Keratinocyte (primary cell): ENCODE measurements around the gene HTRA3. TPM values are rescaled to one million over a fixed set of nuclear protein-coding genes. Genes with fewer than 3 reads are reported as not detected.

Experiments
- DNase-seq: peaks from one replicate; pipeline ENCODE4 v3.0.0-alpha.2; 2011; ENCODE audit warnings: low read depth, missing footprints, low spot score
- FAIRE-seq: peaks from 2 replicates; lab custom pipeline; 2011; peaks lifted over from hg19 to GRCh38; lab: Jason Lieb, UNC
- H2AFZ ChIP-seq: 2 replicates; pipeline ENCODE4 v1.6.0; 2012; ENCODE audit warnings: low read length, control low read depth, inconsistent platforms; ENCODE audit not compliant: control insufficient read depth
- H3K27ac ChIP-seq: 2 replicates; pipeline ENCODE4 v1.5.1; 2011; ENCODE audit warnings: low read length; ENCODE audit not compliant: control insufficient read depth, insufficient read depth
- H3K27me3 ChIP-seq: 3 replicates; pipeline ENCODE4 v1.6.0; 2011; ENCODE audit warnings: low read length; ENCODE audit not compliant: control insufficient read depth, insufficient read depth; ENCODE audit errors: extremely low read depth
- H3K36me3 ChIP-seq, 2 experiments: 2 replicates in 1 of 2; 3 replicates in 1 of 2; pipeline ENCODE4 v1.5.1; 2011; ENCODE audit warnings: low read length in 2 of 2, mild to moderate bottlenecking in 1 of 2; ENCODE audit not compliant: control insufficient read depth in 2 of 2, insufficient read depth in 2 of 2; ENCODE audit errors: extremely low read depth in 1 of 2
- H3K4me1 ChIP-seq: 3 replicates; pipeline ENCODE4 v1.5.1; 2011; ENCODE audit warnings: low read length; ENCODE audit not compliant: control insufficient read depth, insufficient read depth; ENCODE audit errors: extremely low read depth
- H3K4me2 ChIP-seq: 3 replicates; pipeline ENCODE4 v1.6.0; 2011; ENCODE audit warnings: low read depth, low read length; ENCODE audit not compliant: control insufficient read depth, insufficient read depth; ENCODE audit errors: extremely low read depth
- H3K4me3 ChIP-seq, 3 experiments: fragments of 200-600 bp in 1 of 3; sonication (generic) in 1 of 3; 2 replicates in 2 of 3; 3 replicates in 1 of 3; pipeline ENCODE4 v1.5.1; 2011 to 2016; ENCODE audit warnings: low read length in 3 of 3, mild to moderate bottlenecking in 3 of 3, control low read depth in 2 of 3, inconsistent platforms in 1 of 3, low read depth in 1 of 3, mixed read lengths in 1 of 3, mixed run types in 1 of 3, moderate library complexity in 1 of 3; ENCODE audit not compliant: control insufficient read depth in 2 of 3, insufficient read depth in 2 of 3; ENCODE audit errors: extremely low read depth in 1 of 3
- H3K79me2 ChIP-seq: 2 replicates; pipeline ENCODE4 v1.6.0; 2012; ENCODE audit warnings: low read length; ENCODE audit not compliant: control insufficient read depth, insufficient read depth
- H3K9ac ChIP-seq: 3 replicates; pipeline ENCODE4 v1.6.0; 2011; ENCODE audit warnings: low read length; ENCODE audit not compliant: control insufficient read depth, insufficient read depth; ENCODE audit errors: extremely low read depth
- H3K9me1 ChIP-seq: 3 replicates; pipeline ENCODE4 v1.6.0; 2011; ENCODE audit warnings: low read length; ENCODE audit not compliant: control insufficient read depth, insufficient read depth; ENCODE audit errors: extremely low read depth
- H3K9me3 ChIP-seq: 2 replicates; pipeline ENCODE4 v1.5.1; 2012; ENCODE audit warnings: low read depth, low read length; ENCODE audit not compliant: control insufficient read depth
- H4K20me1 ChIP-seq: 3 replicates; pipeline ENCODE4 v1.6.0; 2011; ENCODE audit warnings: low read length; ENCODE audit not compliant: control insufficient read depth, insufficient read depth; ENCODE audit errors: extremely low read depth
- EZH2 ChIP-seq: IDR thresholded peaks from one replicate; pipeline ENCODE4 v1.6.1; 2012; ENCODE audit warnings: inconsistent platforms, mild to moderate bottlenecking, low read length, moderate library complexity
- dilution Hi-C: fragments of 300-500 bp; cut with MboI; formaldehyde crosslinking; loops from one replicate; pipeline ENCODE4 v1.7.0; 2020; ENCODE audit warnings: low sequenced_read_pairs; ENCODE audit not compliant: extremely low pct_ligation_motif_present
- polyA plus RNA-seq, 5 experiments: library from polyadenylated mRNA; depleted of rRNA in 3 of 5; stranded (reverse) in 3 of 5; stranded (forward) in 1 of 5; unstranded in 1 of 5; fragments of >200 nt; gene quantifications; 1 replicate in 1 of 5; 2 replicates in 3 of 5; 3 replicates in 1 of 5; pipeline versions ENCODE4 v1.2.1 to v1.2.3, GENCODE V29; 2011 to 2012; ENCODE audit warnings: missing spikeins in 2 of 5, low read depth in 1 of 5, low replicate concordance in 1 of 5
- TF ChIP-seq, protein P1 (sequence below), 3 experiments: IDR thresholded peaks in 1 of 3; conservative IDR thresholded peaks in 1 of 3; optimal IDR thresholded peaks in 1 of 3; 2 replicates in 2 of 3; 3 replicates in 1 of 3; pipeline versions ENCODE3 to v1.5.1; 2011; ENCODE audit warnings: low read length in 3 of 3, mild to moderate bottlenecking in 3 of 3, moderate library complexity in 2 of 3, control low read depth in 1 of 3, inconsistent platforms in 1 of 3; ENCODE audit not compliant: insufficient read depth in 2 of 3; ENCODE audit errors: extremely low read depth in 1 of 3

Gene HTRA3
- polyA plus RNA-seq, 1 donor (not counting 4 experiments of a cell fraction or from before 2014, with no cell fraction given), result not detected

GRCh38 chr4:8334786-8335460, 65.4 kb downstream of the HTRA3 start:
- Histone ChIP-seq H3K4me2 (no peak overlapping the region), H3K27ac (no peak overlapping the region), H3K9me3 (no peaks in the 10 kb centered on the region), H3K79me2 (no peaks in the 10 kb centered on the region), H4K20me1 (no peaks in the 10 kb centered on the region), H3K4me3 (no peak overlapping the region), H3K9me1 (no peaks in the 10 kb centered on the region), H2AFZ (no peak overlapping the region), H3K4me1 (peaks cover 23% of the 10 kb centered on the region), H3K36me3 (no peaks in the 10 kb centered on the region), H3K9ac (no peak overlapping the region), H3K27me3 (no peaks in the 10 kb centered on the region)
- TF ChIP-seq EZH2, result no peak
- TF ChIP-seq, protein P1, sequence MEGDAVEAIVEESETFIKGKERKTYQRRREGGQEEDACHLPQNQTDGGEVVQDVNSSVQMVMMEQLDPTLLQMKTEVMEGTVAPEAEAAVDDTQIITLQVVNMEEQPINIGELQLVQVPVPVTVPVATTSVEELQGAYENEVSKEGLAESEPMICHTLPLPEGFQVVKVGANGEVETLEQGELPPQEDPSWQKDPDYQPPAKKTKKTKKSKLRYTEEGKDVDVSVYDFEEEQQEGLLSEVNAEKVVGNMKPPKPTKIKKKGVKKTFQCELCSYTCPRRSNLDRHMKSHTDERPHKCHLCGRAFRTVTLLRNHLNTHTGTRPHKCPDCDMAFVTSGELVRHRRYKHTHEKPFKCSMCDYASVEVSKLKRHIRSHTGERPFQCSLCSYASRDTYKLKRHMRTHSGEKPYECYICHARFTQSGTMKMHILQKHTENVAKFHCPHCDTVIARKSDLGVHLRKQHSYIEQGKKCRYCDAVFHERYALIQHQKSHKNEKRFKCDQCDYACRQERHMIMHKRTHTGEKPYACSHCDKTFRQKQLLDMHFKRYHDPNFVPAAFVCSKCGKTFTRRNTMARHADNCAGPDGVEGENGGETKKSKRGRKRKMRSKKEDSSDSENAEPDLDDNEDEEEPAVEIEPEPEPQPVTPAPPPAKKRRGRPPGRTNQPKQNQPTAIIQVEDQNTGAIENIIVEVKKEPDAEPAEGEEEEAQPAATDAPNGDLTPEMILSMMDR (optimal IDR thresholded peaks at IDR 0.05 in 1 of 3, IDR thresholded peaks at IDR 0.05 in 1 of 3, conservative IDR thresholded peaks at IDR 0.05 in 1 of 3; ENCODE audit: extremely low read depth in 1 of 3, insufficient read depth in 2 of 3, low read length in 3 of 3), result no peak
- FAIRE-seq (no peak), DNase-seq (no peak)
- dilution Hi-C loops, result no loop called here

- no peaks in the 10 kb centered on the region for H3K36me3 ChIP-seq
- no peak overlapping the region for H3K4me3 ChIP-seq
- dilution Hi-C loops, result no loop called here
- no peak overlapping the region for H2AFZ ChIP-seq
- no peak for TF ChIP-seq EZH2
- TF ChIP-seq, protein P1 (optimal IDR thresholded peaks at IDR 0.05 in 1 of 3, IDR thresholded peaks at IDR 0.05 in 1 of 3, conservative IDR thresholded peaks at IDR 0.05 in 1 of 3; ENCODE audit: extremely low read depth in 1 of 3, insufficient read depth in 2 of 3, low read length in 3 of 3), result no peak
- H4K20me1 ChIP-seq, result no peaks in the 10 kb centered on the region
- no peak for DNase-seq
- H3K4me2 ChIP-seq, result peak overlapping the region; percentile 89
- peaks cover 23% of the 10 kb centered on the region for H3K4me1 ChIP-seq
- no peak overlapping the region for H3K9ac ChIP-seq
- H3K27me3 ChIP-seq, result no peaks in the 10 kb centered on the region
- no peaks in the 10 kb centered on the region for H3K9me1 ChIP-seq
- H3K9me3 ChIP-seq, result no peaks in the 10 kb centered on the region
- FAIRE-seq, result peak; percentile 29
- H3K27ac ChIP-seq, result no peak overlapping the region
- no peaks in the 10 kb centered on the region for H3K79me2 ChIP-seq
These were observed 66.3 kb downstream of the HTRA3 start for GRCh38 chr4:8335848-8336247.
